GM21529 (cell line): ENCODE results near the gene TSPAN33.
A peak's percentile ranks its signal among the peaks of the same experiment; 100 is the strongest.

Experiments used
- ATAC-seq: cut with Tn5 transposase; IDR thresholded peaks from one replicate; pipeline ENCODE4 v1.9.1; 2021; ENCODE audit not compliant: unreplicated experiment

Gene TSPAN33

DNA sequence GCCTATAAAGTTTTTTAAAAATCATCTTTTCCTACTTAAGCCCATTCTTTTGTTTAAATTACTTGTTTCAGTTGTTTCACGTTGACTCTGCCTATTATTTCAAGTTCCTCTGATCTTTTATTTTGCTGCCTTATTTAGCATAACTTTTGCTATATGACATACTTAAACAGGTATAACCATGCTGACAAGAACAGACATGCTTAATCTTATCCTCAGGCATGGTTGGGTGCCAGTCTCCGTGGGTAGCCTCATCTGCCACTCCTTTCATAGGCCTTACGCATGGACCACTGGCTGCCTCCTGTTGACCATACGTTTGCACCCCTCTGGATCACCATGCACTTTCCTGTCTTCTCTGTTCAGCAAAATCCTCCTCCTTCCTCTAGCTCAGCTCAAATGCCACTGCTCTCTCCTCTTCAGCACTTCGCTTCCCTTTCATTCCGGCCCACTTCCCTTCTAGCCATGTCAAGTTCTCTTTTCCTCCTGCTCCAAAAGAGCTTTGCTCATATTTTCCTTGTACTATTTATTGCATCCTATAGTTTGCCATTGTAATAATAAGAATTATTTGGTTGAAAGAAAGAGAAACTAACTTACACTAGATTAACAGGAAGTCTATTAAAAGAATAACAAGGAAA lies 10.0 kb upstream of the TSPAN33 start:
- no peak for ATAC-seq

DNA sequence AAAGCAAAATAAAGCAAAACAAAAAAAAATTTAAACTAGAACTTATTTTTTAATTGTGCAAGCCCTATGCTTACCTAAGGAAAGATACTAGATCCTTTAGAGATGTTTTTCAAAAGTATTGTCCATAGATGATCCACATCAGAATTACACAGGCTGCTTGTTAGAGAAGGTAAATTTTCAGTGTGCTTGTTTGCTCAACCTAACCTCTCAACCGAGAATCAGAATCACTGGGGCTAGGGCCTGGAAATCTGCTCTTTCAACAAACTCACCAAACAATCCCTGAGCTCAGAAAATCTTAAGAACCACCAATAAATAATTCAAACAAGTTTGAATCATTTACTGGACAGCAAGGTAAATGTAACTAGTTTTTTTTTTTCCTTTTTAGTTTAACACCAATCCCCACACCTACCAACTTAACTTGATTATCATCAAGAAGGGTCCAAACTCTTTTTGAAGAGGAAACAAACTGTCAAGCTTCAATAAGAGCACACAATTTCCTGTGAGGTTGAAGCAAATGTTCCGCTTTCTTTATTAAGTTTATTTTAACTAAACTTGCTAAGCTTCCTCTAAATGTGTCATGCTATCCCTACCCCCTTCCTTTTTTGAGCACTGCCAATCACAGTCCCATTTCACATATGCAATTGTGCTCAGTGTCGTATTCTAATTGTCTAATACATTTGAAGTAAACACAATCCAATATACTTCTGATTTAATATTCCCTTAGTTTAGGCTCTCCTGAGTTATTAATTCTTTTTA lies 7.4 kb upstream of the TSPAN33 start:
- peak; percentile 70 for ATAC-seq

DNA sequence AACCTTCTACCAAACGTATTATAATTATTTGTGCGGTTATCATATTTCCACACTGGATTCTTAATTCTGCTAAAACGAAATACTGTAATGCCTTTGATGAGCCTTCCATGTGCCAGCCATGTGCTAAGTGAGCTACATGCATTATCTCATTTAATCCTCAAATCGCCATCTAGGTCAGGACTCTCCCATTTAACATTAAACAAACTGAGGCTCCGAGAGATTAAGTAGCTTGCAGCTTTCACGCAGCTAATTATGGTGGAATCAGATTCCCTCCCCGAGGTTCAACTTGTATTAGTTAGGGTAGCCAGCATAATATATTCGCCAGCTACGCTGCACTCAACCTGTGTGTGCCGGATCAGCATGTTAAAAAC lies 798 bp upstream of the TSPAN33 start:
- no peak for ATAC-seq

GRCh38 chr7:129144834-129145668 lies 544 bp downstream of the TSPAN33 start:
- ATAC-seq: peak; percentile 21

DNA sequence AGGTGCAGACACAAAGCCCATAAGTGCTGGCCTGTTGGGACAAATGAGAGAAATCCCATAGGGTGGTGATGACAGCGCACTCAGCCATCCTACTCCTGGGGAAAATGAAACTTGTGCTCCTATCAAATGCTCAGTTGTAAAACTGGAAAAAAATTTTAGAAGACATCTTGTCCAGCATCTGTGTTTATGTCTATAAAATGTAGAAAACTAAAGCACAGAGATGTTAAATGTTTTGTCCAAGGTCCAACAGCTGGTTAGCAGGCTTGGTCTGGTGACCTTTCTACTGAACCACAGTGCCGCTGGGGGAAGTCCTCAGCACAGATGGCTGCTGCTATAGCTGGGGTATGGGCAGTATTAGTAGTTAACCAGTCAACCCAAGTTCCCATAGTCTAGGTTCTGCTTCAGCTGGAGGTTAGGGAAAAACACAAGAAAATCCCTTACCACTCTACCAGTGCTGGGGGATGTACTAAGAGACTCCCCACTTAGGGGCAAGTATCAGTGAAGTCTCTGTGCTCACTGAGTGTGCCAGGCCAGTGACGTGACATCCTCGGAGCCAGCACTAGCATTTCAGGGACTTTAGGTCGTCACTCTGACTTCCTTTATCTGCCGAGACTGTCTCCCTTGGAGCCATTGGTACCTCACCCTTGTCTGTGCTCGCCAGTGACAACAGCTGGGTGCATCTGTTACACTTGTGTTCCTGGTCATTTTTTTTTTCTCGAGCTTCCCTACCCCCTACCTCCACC lies 1.9 kb downstream of the TSPAN33 start:
- peak; percentile 64 for ATAC-seq

- no peak for ATAC-seq
Observed at GRCh38 chr7:129147731-129148130, 3.2 kb downstream of the TSPAN33 start.

- no peak for ATAC-seq
Observed at GRCh38 chr7:129149511-129149910, 5.0 kb downstream of the TSPAN33 start.

DNA sequence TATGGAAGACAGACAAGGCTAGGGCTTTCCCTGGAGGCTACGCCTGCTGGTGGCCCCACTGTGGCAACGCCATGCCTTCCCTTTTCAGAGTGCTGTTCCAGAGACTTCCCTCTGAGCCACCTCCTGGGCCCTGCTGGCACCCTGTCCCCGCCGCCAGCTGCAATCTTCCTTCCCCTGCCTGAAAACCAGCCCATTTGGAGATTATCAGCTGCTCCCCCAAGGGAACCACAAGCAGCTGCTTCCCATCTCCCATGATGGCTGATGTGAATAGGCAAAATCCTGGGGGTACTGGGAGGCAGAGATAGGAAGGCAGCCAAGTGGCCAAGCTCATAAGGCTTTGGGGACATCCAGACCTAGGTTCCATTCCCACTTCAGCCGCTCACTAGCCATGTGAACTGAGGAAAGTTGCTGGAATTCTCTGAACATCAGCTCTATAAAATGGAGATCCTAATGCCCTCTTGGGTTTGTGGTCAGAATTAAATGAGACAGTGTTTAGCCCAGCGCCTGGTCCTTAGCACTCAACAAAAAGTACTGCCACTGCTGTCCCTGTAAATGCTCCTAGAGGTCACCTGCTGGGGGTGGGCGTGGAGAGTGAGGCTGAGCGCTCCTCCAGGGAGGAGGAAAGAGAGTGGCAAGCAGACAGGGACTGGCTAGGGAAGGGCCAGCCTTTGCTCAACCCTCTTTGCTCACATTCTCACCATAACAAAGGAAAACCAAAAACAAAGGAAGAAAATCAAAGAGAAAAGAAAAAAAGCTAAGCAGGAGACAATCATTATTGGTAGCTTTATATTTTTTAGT lies 5.9 kb downstream of the TSPAN33 start:
- no peak for ATAC-seq

GRCh38 chr7:129157651-129158050 lies 13.1 kb downstream of the TSPAN33 start:
- no peak for ATAC-seq

DNA sequence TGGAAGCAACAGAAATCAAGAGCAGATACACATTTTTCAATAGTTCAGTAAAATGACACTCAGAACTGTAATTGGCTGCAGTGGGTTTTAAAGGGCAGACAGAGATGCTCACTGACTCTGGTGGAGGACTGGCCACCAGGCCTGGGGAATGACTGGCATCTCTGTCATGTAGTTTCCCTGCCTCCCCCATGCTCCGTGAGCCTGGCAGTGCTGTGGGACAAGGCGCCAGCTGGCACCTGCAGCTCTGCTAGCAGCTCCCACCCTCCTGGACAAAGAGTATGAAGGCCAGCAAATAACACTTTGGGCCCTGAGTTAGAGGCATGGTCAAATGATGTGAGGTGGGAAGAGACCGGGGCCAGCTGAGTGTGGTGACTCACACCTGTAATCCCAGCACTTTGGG lies 15.0 kb downstream of the TSPAN33 start:
- no peak for ATAC-seq

DNA sequence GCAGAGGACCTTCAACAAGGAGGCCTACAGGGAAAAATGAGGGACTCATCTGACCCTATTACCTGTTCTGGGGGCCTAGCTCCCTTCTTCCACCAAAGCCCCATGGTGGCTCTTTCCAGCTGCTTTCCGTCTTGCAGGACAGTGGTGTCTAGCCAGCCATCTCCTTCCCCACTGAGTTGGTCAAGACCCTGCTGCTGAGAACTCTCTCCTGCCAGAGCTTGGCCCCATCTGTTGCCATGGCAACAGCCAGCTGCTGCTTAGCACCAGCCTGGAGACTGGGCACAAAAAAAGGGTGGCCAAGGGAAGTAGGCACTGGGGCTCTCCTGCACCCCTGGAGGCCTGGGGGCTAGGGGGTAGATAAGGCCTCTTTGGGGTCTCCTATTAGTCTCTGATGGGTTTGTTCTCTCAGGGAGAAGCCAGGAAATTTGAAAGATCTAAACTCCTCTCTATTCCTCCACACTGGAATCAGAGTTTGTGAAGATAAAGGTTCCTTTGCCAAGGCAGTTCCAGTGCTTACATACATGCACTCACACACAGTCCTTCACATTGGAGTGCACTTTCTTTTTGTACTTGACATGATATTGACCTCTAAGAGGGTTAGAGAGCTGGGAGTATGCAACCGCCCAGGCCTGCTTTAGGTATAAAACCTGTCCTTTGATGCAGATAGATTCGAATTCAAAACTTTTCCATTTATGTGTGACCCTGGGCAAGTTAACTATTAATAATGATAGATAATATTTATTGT lies 15.8 kb downstream of the TSPAN33 start:
- no peak for ATAC-seq

DNA sequence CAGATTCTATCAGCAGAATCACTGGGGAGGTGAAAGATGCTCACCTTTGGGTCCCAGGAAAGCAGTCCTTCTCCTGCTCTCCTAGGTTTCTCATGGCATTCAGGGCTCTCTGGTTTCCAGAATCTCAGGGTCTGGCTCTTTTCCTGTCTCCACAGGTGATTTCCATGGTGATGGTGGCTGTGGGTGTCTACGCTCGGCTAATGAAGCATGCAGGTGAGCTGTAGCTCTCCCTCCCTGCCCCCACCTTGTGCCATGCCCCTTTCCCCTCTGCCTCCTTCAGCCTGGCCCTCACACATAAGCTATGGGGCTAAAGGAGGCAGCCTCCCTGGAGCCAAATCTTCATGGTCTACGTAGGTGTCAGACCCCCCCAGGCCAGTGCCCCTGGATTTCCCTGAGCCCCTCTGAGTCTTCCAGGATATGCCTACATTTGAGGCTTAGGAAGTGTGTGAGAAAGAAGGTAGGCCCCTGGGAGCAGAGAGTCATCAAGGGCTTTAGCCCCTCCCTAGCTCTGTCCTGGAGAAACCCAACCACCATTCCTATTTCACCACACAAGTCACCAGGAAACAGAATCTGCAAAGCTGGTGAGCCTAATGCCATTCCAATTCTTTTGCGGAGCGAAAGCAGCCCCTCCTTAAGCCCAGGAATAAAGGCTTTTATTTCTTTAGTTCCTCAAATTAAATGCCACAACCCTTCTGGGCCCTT lies 17.2 kb downstream of the TSPAN33 start:
- ATAC-seq: no peak

GRCh38 chr7:129162732-129163131 lies 18.2 kb downstream of the TSPAN33 start:
- no peak for ATAC-seq

DNA sequence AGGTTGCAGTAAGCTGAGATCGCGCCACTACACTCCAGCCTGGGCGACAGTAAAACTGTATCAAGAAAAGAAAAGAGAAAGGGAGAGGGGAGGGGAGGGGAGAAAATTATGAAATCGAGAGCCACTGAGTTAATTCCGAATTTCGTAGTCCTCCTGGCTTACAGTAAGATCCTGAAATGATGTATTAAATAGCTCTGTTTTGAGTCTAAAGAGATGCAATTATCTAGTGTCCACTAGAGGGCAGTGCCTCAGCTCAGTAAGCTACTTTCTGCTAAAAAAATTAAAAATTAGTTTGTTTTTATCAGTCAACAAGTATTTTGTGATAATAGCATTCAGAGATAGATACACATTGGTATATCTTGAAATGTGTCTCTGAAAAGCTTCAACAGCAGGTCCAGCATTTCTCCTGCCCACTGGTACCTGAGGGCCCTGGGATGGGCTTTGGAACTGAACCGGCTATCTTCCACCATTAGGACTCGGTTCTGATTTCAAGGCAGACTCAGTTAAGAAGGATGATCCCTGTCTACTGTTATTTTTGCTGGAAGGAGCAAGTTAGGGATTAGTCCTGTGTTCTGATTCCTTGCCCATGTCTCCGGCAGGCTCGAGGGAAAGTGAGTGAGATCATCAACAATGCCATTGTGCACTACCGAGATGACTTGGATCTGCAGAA lies 19.5 kb downstream of the TSPAN33 start:
- no peak for ATAC-seq

DNA sequence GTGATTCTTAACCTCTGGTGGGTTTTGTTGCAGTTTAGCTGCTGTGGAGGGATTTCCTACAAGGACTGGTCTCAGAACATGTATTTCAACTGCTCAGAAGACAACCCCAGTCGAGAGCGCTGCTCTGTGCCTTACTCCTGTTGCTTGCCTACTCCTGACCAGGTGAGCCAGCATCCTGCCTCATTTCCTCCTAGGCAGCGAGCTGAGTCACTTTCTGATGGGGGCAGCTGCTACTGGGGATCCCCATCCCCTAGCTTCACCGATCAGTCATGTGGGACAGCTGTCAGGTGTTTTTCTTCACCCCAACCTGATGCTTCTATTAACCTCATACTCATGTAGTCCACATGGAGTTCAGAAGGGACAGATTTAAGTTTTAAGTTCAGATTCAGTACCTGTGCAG lies 22.2 kb downstream of the TSPAN33 start:
- peak; percentile 49 for ATAC-seq

DNA sequence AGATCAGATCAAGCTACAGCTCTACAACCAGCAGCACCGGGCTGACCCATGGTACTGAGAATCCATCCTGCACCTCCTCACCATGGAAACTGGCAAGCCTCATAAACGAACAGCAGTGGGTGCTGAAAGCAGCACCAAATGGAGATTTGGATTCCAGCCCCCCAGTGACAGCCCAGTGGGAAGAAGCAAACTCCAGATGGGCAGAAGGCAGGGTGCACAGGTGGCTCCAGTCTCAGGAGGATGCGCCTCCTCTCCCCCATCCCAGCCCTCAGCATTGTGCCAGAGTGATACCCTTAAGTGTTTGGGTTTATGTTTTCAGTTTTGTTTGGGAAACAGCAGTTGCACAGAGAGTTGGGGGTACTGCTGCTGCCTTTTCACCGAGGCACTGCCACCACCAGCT lies 23.3 kb downstream of the TSPAN33 start:
- no peak for ATAC-seq

- ATAC-seq: no peak
Observed at GRCh38 chr7:129168231-129169021, 23.9 kb downstream of the TSPAN33 start.

DNA sequence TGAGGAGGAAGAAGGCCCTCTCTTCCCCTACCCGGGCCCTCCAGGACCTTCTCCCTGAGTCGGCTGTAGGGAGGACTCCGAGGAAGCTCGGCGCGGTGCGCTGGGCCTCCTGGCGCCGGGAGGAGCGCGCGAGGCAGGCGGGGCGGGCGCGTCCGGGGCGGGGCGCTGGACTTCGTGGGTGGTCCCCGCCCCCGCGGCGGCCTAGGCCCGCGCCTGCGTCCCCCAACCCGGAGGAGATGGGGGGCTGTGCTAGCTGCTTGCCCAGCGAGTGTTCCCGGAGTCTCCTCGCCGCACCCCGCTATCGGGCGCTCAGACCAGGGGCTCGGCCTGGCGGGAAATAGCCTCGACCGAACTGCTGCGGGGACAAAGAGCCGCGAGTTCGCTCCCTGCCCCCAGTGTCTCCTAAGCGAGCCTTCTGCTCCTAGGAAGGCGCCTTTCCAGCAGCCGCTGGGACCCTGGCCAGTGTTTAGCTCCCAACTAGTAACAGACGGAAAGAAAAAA lies 24.7 kb downstream of the TSPAN33 start:
- ATAC-seq: no peak
